ENCODE measurements around the gene UBXN1.

UBXN1 gene, protein sequence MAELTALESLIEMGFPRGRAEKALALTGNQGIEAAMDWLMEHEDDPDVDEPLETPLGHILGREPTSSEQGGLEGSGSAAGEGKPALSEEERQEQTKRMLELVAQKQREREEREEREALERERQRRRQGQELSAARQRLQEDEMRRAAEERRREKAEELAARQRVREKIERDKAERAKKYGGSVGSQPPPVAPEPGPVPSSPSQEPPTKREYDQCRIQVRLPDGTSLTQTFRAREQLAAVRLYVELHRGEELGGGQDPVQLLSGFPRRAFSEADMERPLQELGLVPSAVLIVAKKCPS

DNA sequence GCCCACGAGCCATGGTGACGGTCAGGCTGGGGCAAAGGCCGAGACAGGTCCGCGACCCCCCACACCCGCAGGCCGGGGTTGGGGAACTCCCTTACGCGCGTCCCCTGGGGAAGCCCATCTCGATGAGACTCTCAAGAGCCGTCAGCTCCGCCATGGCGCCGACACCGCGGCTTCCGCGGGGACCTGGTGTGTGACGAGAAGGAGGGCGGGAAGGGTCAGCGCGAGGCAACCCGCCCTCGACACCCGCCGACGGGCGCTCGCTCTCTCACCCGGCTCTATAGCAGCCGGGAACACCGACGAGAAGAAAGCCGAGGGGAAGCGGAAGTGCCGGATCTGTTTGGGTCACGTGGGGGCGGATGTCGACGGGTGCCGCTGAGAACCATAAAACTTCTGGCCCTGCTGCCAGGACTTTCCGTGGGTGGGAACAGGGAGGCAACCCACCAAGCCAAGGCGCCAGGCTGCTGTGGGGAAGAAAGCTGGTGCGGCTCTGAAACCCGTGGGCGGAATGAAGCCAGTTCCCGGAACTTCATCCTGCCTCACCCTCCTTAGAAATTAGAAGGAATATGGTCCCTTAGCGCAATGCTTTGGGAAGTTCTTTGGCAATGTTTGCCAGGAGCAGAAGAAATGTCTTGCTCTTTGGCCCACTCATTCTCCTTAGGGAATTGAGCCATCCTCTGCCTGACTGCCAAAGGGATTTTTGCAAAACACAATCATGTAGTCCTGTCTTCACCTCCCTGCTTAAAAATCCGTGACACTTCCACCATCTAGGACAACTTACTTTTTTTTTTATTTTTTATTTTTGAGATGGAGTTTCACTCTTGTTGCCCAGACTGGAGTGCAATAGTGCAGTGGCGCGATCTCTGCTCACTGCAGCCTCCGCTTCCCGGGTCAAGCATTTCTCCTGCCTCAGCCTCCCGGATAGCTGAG lies at the start of gene UBXN1:
Gene UBXN1 (minus strand): TSS at position 304 of the 927 bp plus-strand sequence. CDS start 150 bp downstream, at position 154.
- TF ChIP-seq, protein P1, sequence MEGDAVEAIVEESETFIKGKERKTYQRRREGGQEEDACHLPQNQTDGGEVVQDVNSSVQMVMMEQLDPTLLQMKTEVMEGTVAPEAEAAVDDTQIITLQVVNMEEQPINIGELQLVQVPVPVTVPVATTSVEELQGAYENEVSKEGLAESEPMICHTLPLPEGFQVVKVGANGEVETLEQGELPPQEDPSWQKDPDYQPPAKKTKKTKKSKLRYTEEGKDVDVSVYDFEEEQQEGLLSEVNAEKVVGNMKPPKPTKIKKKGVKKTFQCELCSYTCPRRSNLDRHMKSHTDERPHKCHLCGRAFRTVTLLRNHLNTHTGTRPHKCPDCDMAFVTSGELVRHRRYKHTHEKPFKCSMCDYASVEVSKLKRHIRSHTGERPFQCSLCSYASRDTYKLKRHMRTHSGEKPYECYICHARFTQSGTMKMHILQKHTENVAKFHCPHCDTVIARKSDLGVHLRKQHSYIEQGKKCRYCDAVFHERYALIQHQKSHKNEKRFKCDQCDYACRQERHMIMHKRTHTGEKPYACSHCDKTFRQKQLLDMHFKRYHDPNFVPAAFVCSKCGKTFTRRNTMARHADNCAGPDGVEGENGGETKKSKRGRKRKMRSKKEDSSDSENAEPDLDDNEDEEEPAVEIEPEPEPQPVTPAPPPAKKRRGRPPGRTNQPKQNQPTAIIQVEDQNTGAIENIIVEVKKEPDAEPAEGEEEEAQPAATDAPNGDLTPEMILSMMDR (IDR thresholded peaks at IDR 0.05; ENCODE audit: low read depth, low read length): no peak
- DNase-seq (ENCODE audit: extremely low read depth, low read depth): peak; percentile 73

DNA sequence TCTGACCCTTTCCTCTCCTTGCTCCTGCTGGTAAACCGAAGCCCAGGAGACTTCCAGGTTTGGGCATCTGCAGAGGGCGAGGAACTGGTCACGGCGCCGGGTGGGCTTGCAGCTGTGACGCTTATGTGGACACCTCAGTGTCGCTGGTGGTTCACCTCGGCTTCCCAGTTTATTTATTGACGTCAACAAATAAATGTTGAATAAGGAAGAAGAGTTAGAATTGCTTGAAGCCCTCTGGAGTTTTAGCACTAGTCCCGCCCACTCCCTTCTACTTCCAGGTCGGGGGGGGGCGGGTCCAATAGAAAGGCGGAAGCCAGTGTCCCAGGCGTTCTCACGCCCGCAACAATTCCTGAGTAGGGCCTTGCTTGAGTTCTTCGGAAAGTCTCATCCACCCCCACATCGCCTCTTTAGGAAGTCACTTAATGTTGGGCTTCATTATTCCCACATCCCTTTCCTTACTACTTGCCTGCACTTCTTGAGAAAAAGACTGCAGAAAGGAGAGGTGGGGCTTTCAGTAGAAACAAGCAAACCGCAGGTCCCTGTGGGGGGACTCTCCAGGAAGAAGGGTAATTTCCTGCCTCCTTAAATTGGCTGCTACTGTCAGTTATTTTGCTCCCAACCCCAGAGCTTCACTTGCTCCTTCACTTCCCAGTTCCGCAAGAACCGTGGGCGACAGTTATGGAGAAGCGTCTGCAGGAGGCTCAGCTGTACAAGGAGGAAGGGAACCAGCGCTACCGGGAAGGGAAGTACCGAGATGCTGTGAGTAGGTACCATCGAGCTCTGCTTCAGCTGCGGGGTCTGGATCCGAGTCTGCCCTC lies 49.5 kb upstream of the UBXN1 start, which contains the start of gene TTC9C:
Gene TTC9C (plus strand): TSS at position 316 of the 818 bp plus-strand sequence. CDS start 363 bp downstream, at position 679.
- DNase-seq (ENCODE audit: extremely low read depth, low read depth): peak; percentile 59
- TF ChIP-seq, protein P1 (IDR thresholded peaks at IDR 0.05; ENCODE audit: low read depth, low read length): no peak

DNA sequence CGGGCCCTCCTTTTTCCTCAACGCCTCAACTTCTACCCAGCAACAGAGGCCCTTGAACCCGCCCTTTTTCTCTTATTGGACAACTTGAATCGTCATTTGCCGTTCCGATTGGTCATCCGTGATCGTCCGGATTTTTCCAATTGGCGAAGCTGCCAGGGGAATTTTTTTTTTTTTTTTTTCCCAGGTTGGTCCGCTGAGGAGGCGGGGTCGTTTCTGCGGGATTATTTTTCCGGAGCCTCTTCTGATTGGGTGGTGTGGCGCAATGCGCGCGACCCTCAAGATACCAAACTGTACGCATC lies 48.9 kb upstream of the UBXN1 start:
- TF ChIP-seq, protein P1 (IDR thresholded peaks at IDR 0.05; ENCODE audit: low read depth, low read length): no peak

DNA sequence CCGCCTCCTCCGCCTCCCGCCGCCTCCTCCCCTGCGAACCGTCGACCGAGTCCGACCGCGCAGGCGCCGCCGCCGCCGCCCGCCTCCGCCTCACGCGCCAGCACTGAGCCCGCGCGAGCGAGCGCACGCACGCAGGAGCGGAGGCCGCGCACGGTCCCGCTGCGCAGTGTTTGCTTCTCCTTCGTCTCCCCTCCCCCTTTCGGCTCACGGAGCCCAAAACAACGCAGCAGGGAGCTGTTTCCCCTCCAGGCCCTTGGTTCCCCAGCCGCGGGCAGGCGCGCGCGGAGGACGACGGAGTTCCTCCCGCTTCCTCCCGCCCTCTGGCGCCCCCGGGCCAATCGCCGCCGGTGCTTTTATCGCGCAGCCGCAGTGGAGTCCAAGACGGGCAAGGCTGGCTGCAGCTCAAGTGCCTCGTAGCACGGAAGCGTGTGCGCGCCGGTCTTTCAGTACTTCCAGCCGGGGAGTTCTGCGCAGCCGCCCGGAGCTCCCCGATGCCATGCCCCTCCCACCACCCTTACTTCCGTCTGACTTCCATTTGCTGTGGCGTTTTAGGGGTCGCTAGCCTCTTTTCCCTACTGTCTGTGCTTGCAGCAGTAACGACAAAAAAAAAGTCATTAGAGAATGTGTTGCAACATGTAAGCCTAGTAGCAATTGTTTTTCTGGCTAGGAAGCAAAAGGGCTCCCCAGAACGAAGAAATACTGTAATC lies 48.4 kb upstream of the UBXN1 start, which contains the start of gene HNRNPUL2:
Gene HNRNPUL2 (minus strand): TSS at position 293 of the 707 bp plus-strand sequence. CDS start 301 bp downstream, outside the sequence.
- TF ChIP-seq, protein P1 (IDR thresholded peaks at IDR 0.05; ENCODE audit: low read depth, low read length): no peak; the same call in 1 of the 2 replicates
- DNase-seq (ENCODE audit: extremely low read depth, low read depth): peak; percentile 99

More for the DNA sequence above, 48.9 kb upstream of the UBXN1 start:
- DNase-seq (ENCODE audit: extremely low read depth, low read depth): peak; percentile 93

DNA sequence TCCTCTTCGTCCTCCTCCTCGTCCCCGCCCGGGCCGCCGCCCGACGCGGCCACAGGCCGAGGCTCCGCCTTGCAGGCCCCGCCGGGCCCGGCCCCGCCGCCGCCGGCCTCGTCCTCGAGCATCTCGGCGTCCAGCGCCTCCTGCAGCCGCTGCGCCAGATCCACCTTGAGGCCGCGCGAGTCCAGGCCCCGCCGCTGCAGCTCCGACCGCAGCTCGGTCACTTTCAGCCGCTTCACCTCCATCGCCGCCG lies 48.0 kb upstream of the UBXN1 start:
- no peak for DNase-seq (ENCODE audit: extremely low read depth, low read depth)
- TF ChIP-seq, protein P1 (IDR thresholded peaks at IDR 0.05; ENCODE audit: low read depth, low read length): no peak

DNA sequence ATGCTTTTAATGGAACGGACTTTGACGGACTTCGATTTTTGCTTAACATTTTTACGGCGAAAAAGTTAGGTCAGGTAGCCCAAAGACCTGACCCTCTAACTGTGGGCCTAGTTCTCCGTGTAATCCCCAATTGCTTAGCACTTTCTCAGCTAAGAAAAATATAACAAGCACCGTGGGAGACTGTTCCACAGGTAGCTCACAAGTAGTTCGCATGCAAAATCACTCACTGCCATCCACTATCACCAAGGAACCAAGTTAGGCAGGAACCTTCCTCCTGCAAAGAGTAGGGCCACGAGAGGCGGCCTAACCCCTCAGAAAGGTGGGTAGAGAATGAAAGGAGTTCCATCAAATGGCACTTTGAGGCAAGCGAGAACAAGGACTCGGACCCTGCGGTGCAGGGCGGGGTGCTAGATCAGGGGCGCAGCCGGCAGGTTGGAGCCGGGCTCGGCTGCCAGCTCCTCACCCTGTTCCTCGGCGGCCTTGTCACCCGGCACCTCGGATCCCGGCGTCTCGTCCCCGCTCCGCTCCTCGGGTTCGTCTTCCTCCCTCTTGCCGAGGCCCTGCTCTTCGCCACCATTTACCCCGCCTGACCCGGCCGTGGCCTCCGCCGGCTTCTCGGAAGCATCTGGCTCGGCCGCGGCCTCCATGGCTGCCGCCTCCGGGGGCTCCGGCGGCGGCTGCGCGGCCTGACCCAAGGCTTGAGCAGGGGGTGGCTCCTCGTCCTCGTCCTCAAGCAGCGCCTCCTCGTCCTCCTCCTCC lies 47.5 kb upstream of the UBXN1 start:
- TF ChIP-seq, protein P1 (IDR thresholded peaks at IDR 0.05; ENCODE audit: low read depth, low read length): no peak
- DNase-seq (ENCODE audit: extremely low read depth, low read depth): no peak

Data from AG09319 (cell line).